A673 (cell line): ENCODE results near the gene WDR62. TPM values are rescaled to one million over a fixed set of nuclear protein-coding genes. Genes with fewer than 3 reads are reported as not detected.

Experiments
- BruUV-seq: library from RNA; stranded (reverse); fragments of 400-500 nt; replicated peaks from 2 replicates; lab custom pipeline; 2021; lab: Mats Ljungman, UMichigan
- CTCF ChIA-PET: fragments of 300-600 bp; sonication (Branson Sonifier 250); formaldehyde crosslinking; loops from one replicate; lab custom pipeline; 2022; ENCODE audit warnings: antibody characterized with exemption; lab: Charles Lee
- POLR2A ChIA-PET: fragments of 300-600 bp; sonication (Branson Sonifier 250); formaldehyde crosslinking; loops from one replicate; lab custom pipeline; 2022; ENCODE audit warnings: antibody characterized with exemption; ENCODE audit not compliant: low non-redundant PET; lab: Charles Lee
- DNase-seq: peaks from one replicate; pipeline ENCODE4 v3.0.0-alpha.2; 2015; ENCODE audit warnings: low spot score
- H3K27ac ChIP-seq: fragments of 200-600 bp; sonication (generic); 2 replicates; pipeline ENCODE4 v1.5.1; 2016; ENCODE audit warnings: mixed run types, low read depth, mild to moderate bottlenecking, mixed read lengths, antibody characterized with exemption, low read length; ENCODE audit not compliant: poor library complexity, severe bottlenecking
- H3K27me3 ChIP-seq: fragments of 200-600 bp; sonication (generic); replicated peaks from 2 replicates; pipeline ENCODE4 v1.6.1; 2017; ENCODE audit warnings: mixed run types, low read depth, mild to moderate bottlenecking, mixed read lengths, antibody characterized with exemption, low read length; ENCODE audit not compliant: insufficient read depth, poor library complexity
- H3K36me3 ChIP-seq: fragments of 200-600 bp; sonication (generic); 2 replicates; pipeline ENCODE4 v1.6.1; 2016; ENCODE audit warnings: mixed run types, mild to moderate bottlenecking, mixed read lengths, antibody characterized with exemption, low read length; ENCODE audit not compliant: insufficient read depth, poor library complexity, severe bottlenecking
- H3K4me1 ChIP-seq: fragments of 200-600 bp; sonication (generic); 2 replicates; pipeline ENCODE4 v1.6.1; 2017; ENCODE audit warnings: mixed run types, mild to moderate bottlenecking, mixed read lengths, antibody characterized with exemption, low read length; ENCODE audit not compliant: insufficient read depth, poor library complexity, severe bottlenecking
- H3K4me3 ChIP-seq: fragments of 200-600 bp; sonication (generic); 2 replicates; pipeline ENCODE4 v1.5.1; 2016; ENCODE audit warnings: low read depth, mixed run types, mild to moderate bottlenecking, mixed read lengths, low read length; ENCODE audit not compliant: poor library complexity, severe bottlenecking
- H3K9me3 ChIP-seq: fragments of 200-600 bp; sonication (generic); 2 replicates; pipeline ENCODE4 v1.6.1; 2016; ENCODE audit warnings: mixed run types, low read depth, mild to moderate bottlenecking, mixed read lengths, antibody characterized with exemption, low read length; ENCODE audit not compliant: poor library complexity, severe bottlenecking
- CTCF ChIP-seq: fragments of 300-800, 200-600 bp; sonication (generic); conservative IDR thresholded peaks from 2 replicates; pipeline ENCODE4 v1.5.1; 2017; ENCODE audit warnings: low read depth, mild to moderate bottlenecking, antibody characterized with exemption, low read length, moderate library complexity, mixed read lengths
- EZH2 ChIP-seq: fragments of 200-600 bp; sonication (generic); IDR thresholded peaks from 2 replicates; pipeline ENCODE4 v1.6.1; 2017; ENCODE audit warnings: borderline replicate concordance, low read depth, mild to moderate bottlenecking, mixed read lengths, antibody characterized with exemption, low read length; ENCODE audit not compliant: poor library complexity, severe bottlenecking
- intact Hi-C: fragments of 100-400 bp; cut with micrococcal nuclease; formaldehyde crosslinking; loops from one replicate; pipeline ENCODE4 v1.10.0; 2022; ENCODE audit not compliant: unreplicated experiment
- total RNA-seq: library from RNA; stranded (reverse); gene quantifications from 2 replicates; pipeline ENCODE4 v1.2.3, GENCODE V29; 2021

Gene WDR62
- total RNA-seq, 1 experiment from 2014 or later = 40.4 TPM

- no peaks in the 10 kb centered on the region for H3K9me3 ChIP-seq
- H3K4me3 ChIP-seq = peak overlapping the region; percentile 60
- intact Hi-C loops = no loop called here
- H3K27me3 ChIP-seq = no peaks in the 10 kb centered on the region
- no peak overlapping the region for H3K27ac ChIP-seq
- BruUV-seq = no TSS peak
- CTCF ChIA-PET = no interaction called here
- H3K36me3 ChIP-seq = peaks cover 16% of the 10 kb centered on the region
- H3K4me1 ChIP-seq = peaks cover 13% of the 10 kb centered on the region
- DNase-seq = no peak
- no peak for TF ChIP-seq EZH2
- no peak for TF ChIP-seq CTCF
- POLR2A ChIA-PET = interaction anchor here (0.5 kb wide), 2 partner anchors 26 to 101 kb away, joined by 3 to 6 read pairs; partner anchors contain the start of genes ZNF146 and ZNF565
These were observed 58.7 kb downstream of the WDR62 start for GRCh38 chr19:36113425-36113824.

- Histone ChIP-seq H3K4me1 (peaks cover 13% of the 10 kb centered on the region), H3K36me3 (peaks cover 17% of the 10 kb centered on the region), H3K4me3 (peak overlapping the region; percentile 60), H3K9me3 (no peaks in the 10 kb centered on the region), H3K27ac (peak overlapping the region; percentile 78), H3K27me3 (no peaks in the 10 kb centered on the region)
- BruUV-seq = TSS peak; percentile 48
- no peak for DNase-seq
- ChIA-PET CTCF (no interaction called here), POLR2A (interaction anchor here (0.5 kb wide), 2 partner anchors 27 to 100 kb away, joined by 3 to 6 read pairs; partner anchors contain the start of genes ZNF146 and ZNF565)
- intact Hi-C loops = loop anchor here (2.0 kb wide), 1 partner anchor 59 kb away; the partner anchor contains the start of genes THAP8 and WDR62
- TF ChIP-seq CTCF = no peak
- TF ChIP-seq EZH2 = no peak
These were observed 59.4 kb downstream of the WDR62 start for GRCh38 chr19:36113894-36114720.

- no peaks in the 10 kb centered on the region for H3K9me3 ChIP-seq
- intact Hi-C loops = loop anchor here (2.0 kb wide), 1 partner anchor 60 kb away; the partner anchor contains the start of genes THAP8 and WDR62
- H3K27ac ChIP-seq = peak within 1 kb of the TSS; percentile 78
- peak within 1 kb of the TSS; percentile 60 for H3K4me3 ChIP-seq
- peak; percentile 100 for DNase-seq
- peaks cover 13% of the 10 kb centered on the region for H3K4me1 ChIP-seq
- ChIA-PET CTCF (interaction anchor here (0.6 kb wide), 1 partner anchor 13 kb away, joined by 4 read pairs; no protein-coding TSS in a partner anchor), POLR2A (interaction anchor here (0.5 to 0.7 kb wide), 3 partner anchors 23 to 60 kb away, joined by 3 to 4 read pairs (median 4); partner anchors contain the start of gene WDR62)
- no peaks in the 10 kb centered on the region for H3K27me3 ChIP-seq
- BruUV-seq = no TSS peak
- H3K36me3 ChIP-seq = peaks cover 18% of the 10 kb centered on the region
- TF ChIP-seq EZH2 (no peak), CTCF (no peak)
These were observed 60.2 kb downstream of the WDR62 start, which contains the start of gene POLR2I for GRCh38 chr19:36114721-36115452. POLR2I (minus strand) TSS chr19:36114875; CDS start chr19:36114856, 19 bp downstream.
